ENCODE measurements around the gene REEP2.

Gene REEP2

GRCh38 chr5:138463419-138464007, 24.7 kb downstream of the REEP2 start:
- peak overlapping the region; percentile 75 for H3K27ac ChIP-seq (ENCODE audit: poor library complexity, severe bottlenecking)
- peaks cover 26% of the 10 kb centered on the region for H3K36me3 ChIP-seq (ENCODE audit: low read depth)
- H3K9me3 ChIP-seq (ENCODE audit: severe bottlenecking), result no peaks in the 10 kb centered on the region
- TF ChIP-seq CTCF (IDR thresholded peaks at IDR 0.05; ENCODE audit: poor library complexity, severe bottlenecking), result no peak
- DNase-seq (ENCODE audit: low spot score), result no peak
- no peaks in the 10 kb centered on the region for H3K4me1 ChIP-seq (ENCODE audit: insufficient read depth, poor library complexity, severe bottlenecking)
- ATAC-seq (ENCODE audit: low read depth), result no peak
- H3K27me3 ChIP-seq (ENCODE audit: insufficient read depth, poor library complexity, severe bottlenecking), result no peaks in the 10 kb centered on the region
- H3K4me3 ChIP-seq (ENCODE audit: severe bottlenecking), result peak overlapping the region; percentile 86

GRCh38 chr5:138464008-138464387, 25.1 kb downstream of the REEP2 start:
- Histone ChIP-seq H3K9me3 (ENCODE audit: severe bottlenecking) (no peaks in the 10 kb centered on the region), H3K4me3 (ENCODE audit: severe bottlenecking) (peak overlapping the region; percentile 86), H3K27ac (ENCODE audit: poor library complexity, severe bottlenecking) (peak overlapping the region; percentile 75), H3K27me3 (ENCODE audit: insufficient read depth, poor library complexity, severe bottlenecking) (no peaks in the 10 kb centered on the region), H3K36me3 (ENCODE audit: low read depth) (peaks cover 26% of the 10 kb centered on the region), H3K4me1 (ENCODE audit: insufficient read depth, poor library complexity, severe bottlenecking) (no peaks in the 10 kb centered on the region)
- peak; percentile 64 for ATAC-seq (ENCODE audit: low read depth)
- TF ChIP-seq CTCF (IDR thresholded peaks at IDR 0.05; ENCODE audit: poor library complexity, severe bottlenecking), result peak; percentile 100
- DNase-seq (ENCODE audit: low spot score), result peak; percentile 95

- no peaks in the 10 kb centered on the region for H3K27me3 ChIP-seq (ENCODE audit: insufficient read depth, poor library complexity, severe bottlenecking)
- H3K4me3 ChIP-seq (ENCODE audit: severe bottlenecking), result peak overlapping the region; percentile 86
- peaks cover 26% of the 10 kb centered on the region for H3K36me3 ChIP-seq (ENCODE audit: low read depth)
- DNase-seq (ENCODE audit: low spot score), result peak; percentile 99
- no peaks in the 10 kb centered on the region for H3K9me3 ChIP-seq (ENCODE audit: severe bottlenecking)
- peak; percentile 97 for TF ChIP-seq CTCF (IDR thresholded peaks at IDR 0.05; ENCODE audit: poor library complexity, severe bottlenecking)
- H3K27ac ChIP-seq (ENCODE audit: poor library complexity, severe bottlenecking), result peak overlapping the region; percentile 75
- no peaks in the 10 kb centered on the region for H3K4me1 ChIP-seq (ENCODE audit: insufficient read depth, poor library complexity, severe bottlenecking)
- ATAC-seq (ENCODE audit: low read depth), result peak; percentile 76
Observed at GRCh38 chr5:138464388-138465260, 25.8 kb downstream of the REEP2 start.

GRCh38 chr5:138465261-138466124, 26.6 kb downstream of the REEP2 start, which contains the start of gene EGR1:
EGR1 (plus strand) TSS chr5:138465479; CDS start chr5:138465762, 283 bp downstream.
- DNase-seq (ENCODE audit: low spot score) (peak; percentile 97), ATAC-seq (ENCODE audit: low read depth) (peak; percentile 51)
- Histone ChIP-seq H3K4me3 (ENCODE audit: severe bottlenecking) (peak within 1 kb of the TSS; percentile 86), H3K9me3 (ENCODE audit: severe bottlenecking) (no peaks in the 10 kb centered on the region), H3K27me3 (ENCODE audit: insufficient read depth, poor library complexity, severe bottlenecking) (no peaks in the 10 kb centered on the region), H3K36me3 (ENCODE audit: low read depth) (peaks cover 26% of the 10 kb centered on the region), H3K4me1 (ENCODE audit: insufficient read depth, poor library complexity, severe bottlenecking) (no peaks in the 10 kb centered on the region), H3K27ac (ENCODE audit: poor library complexity, severe bottlenecking) (peak within 1 kb of the TSS; percentile 75)
- no peak for TF ChIP-seq CTCF (IDR thresholded peaks at IDR 0.05; ENCODE audit: poor library complexity, severe bottlenecking)
